GM18858 (cell line): ENCODE results near the gene NRCAM.
A peak's percentile ranks its signal among the peaks of the same experiment; 100 is the strongest.

Source experiments
- ATAC-seq: cut with Tn5 transposase; IDR thresholded peaks from one replicate; pipeline ENCODE4 v1.9.1; 2021; ENCODE audit not compliant: unreplicated experiment

NRCAM gene

DNA sequence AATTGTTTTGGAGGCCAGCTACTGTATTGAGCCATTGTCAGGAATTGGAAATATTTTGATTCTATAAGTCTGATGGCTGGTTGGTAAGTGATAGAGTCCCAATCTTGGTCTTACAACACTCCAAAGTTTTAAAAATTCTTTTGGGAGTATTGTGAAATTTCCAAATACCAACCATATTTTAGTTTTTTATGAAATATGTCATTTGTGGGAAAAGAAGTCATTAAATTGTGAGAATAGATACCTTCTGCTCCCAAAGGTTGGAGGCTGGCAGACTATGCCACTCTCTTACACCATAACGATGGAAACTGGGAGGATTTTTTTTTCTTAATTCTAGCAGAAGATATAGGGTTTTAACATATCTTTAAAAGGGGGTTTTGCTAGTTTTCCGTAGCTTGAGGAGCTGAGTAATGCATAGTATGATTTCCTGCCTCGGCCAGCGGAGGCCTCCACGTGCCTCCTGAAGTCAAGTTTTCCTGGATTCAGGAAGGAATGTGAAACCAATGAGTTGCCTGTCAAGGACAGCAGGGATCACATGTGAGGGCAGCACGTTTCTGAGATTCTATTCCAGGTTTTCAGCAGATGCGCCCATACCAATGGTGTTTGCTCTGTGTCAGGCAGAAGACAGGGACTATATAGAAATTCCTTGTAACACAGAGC lies 233.9 kb downstream of the NRCAM start:
- no peak for ATAC-seq

DNA sequence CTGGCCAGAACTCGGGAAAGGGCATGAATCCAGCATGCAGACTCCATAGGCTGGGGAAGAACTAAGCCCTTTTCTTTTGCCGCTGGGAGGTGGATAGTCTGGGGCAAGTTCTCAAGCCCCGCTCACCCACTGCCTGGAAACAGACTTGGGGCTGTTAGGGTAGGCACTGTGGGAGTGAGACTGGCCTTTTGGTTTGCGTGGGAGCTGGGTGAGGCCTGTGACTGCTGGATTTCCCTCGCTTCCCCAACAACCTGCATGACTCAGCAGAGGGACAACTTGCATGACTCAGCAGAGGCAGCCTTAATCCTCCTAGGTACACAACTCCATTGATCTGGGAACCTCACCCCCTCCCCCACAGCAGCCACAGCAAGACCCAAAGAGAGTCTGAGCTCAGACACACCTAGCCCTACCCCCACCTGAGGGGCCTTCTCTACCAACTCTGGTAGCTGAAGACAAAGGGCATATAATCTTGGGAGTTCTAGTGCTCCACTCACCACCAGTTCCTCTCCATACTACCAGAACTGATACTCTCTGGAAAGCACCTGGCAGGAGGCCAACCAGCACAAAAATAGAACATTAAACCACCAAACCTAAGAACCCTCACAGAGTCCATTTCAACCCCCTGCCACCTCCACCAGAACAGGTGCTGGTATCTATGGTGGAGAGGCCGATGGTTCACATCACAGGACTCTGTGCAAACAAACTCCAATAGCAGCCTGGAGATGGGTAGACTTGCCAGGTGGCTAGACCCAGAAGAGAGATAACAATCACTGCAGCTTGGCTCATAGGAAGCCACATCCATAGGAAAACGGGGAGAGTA lies 244.6 kb downstream of the NRCAM start:
- peak; percentile 72 for ATAC-seq

DNA sequence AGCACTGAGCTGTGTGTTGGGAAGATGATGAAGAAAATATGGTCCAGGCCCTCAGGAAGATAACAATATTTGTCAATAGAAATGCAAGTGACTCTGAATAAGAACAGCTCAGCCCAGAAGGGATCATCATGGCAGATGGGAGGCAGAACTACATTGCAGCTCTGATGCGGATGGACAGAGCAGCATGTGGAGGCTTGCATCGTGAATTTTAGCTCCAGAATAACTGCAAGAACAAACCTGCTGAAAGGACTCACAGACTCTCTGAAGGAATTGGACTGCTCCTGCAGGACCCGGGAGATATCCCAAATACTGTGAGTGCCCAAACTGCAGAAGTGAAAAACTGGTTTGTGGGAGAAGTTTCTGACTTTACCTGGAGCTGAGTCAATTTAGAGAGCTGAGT lies 245.4 kb downstream of the NRCAM start:
- ATAC-seq = no peak

DNA sequence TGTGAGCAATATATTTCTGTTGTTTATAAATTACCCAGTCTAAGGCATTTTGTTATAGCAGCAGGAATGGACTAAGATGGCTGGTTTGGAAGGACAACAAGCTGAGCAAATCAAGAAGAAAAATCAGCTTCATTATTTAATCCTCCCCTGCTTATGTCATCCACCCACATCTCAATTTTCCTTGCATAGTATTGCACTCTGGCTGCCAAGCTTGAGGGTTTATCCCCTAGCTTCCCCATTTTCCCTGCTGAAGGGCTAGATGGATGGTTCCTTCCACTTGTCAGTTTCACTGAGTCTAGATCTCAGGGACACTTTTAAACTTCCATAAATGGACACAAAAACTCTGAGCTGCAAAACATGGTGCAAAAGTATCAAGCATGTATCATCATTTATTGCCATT lies 250.9 kb downstream of the NRCAM start:
- no peak for ATAC-seq

DNA sequence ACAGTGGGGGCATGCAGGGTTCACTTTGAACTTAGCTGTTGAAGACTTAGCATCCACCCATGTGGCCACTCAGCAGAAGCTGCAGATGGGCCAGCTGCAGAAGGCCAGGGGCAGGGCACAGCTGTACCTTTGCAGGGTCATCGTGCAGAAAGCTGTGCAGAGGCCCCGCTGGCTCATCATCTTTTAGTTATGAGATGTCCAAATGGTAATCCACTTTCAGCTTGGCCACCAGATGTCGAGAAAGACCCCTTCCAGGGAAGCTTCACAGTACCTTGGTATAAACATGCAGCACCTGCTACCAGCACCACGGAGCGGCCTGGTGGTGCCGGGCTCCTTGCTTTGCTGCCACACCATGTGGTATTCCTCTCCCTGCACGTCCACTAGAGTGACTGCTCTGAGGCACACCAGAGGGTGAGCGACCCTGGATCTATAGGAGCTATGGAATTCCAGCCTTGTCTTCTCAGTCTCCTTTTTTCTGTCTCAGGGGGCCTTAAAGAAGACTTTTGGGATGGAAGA lies 251.9 kb downstream of the NRCAM start:
- no peak for ATAC-seq

DNA sequence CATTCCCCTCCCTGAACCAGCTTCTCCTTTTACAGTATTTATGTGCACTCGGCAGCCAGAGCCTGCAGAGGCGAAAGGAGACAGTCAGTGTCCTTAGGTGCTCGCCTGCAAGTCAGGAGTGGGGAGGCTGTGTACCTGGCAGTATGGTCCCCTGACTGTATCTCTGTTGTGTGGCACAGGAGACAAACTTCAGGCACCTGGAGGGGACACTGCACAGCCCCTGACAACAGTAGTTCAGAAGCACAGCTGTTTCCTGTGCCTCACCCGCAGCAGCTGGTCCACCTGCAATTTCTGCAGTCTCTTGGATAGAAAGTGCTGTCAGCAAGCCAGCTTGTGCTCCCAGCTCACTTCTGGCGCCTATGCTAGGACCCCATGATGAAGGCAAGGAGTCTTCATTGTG lies 252.7 kb downstream of the NRCAM start:
- ATAC-seq = peak; percentile 64

DNA sequence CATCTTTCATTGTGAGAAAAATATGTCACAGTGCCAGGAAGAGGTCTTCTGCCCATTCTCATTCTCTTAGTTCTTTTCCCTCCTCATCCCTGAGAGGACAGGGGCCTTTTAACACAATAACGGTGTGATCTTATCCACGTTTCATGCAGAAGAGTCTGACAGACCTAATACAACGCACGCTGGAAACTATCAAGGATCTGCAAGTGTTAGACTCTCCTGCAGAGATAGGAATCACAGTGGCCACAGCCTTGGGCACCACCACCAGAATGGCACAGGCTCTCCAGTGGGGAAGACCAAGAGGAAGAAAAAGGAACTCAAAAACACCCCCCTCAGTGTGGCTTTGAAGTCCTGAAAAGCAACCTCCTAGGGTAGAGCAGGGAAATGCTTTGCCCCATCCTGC lies 253.5 kb downstream of the NRCAM start:
- ATAC-seq = no peak

DNA sequence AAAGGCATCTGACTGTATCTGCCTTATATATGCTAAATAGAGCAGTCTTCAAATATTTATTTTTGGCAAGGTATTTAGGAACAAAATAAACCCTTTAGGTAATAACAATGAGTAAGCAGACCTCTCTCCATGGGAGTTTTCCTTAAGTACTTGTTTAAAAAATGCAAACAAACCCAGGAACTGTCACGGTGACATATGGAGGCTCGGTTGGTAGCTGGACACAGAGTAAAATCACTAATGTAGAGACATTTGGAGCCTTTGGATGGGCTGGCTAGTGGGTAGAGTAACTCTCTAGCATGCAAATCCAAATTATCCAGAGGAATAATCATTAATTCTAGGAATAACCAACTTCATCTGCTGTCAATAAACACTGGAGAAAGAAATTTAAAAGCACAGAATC lies 254.5 kb downstream of the NRCAM start:
- ATAC-seq = no peak

DNA sequence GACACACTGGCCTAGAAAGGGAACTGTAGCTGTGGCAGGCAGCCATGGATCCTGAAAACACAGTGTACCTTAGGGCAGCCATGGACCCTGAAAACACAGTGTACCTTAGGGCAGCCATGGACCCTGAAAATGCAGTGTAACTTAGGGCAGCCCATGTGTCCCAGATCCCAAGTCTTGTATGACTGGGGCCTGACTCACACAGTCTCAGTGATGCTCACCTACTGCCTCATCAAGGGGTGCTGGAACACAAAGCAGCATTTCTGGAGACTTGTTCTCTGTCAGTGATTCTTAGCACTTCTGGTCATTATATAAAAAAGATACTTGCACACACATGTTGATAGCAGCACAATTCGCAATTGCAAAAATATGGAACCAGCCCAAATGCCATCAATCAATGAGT lies 255.9 kb downstream of the NRCAM start:
- no peak for ATAC-seq

DNA sequence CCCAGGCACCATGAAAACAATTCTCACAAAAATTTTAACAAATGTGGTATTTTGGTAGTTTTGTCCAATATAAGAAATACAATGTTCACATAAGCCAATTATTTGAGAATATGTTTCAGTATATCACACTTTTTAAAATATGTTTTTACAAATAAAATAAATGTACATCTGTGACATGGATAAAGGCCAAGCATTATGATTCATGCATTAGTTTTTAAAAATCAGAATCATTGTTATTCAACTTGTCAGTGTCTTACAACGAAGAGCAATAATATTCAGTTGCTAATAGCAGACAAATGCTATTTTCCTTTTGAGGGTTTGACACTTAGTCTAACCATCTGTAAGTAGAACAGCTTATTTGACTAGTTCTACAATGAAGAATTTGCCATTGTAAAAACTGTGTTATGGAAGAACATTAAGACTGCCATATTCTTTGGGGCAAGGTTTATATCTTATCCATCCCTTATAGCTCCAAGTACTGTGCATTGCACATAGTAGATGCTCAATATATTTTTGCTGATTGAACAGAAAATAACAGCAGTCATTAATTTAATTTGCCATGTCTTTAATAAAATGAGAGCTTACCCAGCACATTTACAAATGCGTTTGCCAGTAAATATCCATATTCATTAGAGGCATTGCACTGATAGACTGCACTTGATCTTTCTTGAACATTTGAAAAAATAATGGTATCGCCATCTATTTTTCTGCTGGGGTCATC lies 258.7 kb downstream of the NRCAM start:
- ATAC-seq = no peak

DNA sequence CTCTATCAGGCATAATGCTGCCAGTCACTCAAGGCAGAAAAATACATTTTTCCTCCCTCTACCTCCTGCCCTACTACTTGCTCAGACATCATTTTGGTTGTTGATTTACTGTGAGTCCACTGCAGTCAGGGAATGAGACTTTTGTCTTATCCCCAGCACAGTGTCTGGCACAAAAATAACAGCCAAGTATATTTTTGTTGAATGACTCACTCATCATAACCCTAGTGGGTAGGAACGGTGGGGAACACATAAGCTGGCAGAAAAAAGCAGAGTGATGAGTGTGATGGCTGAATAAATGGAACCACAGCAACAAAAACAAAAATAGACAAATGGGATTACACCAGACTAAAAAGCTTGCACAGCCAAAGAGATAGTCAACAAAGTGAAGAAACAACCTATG lies 260.2 kb downstream of the NRCAM start:
- no peak for ATAC-seq

DNA sequence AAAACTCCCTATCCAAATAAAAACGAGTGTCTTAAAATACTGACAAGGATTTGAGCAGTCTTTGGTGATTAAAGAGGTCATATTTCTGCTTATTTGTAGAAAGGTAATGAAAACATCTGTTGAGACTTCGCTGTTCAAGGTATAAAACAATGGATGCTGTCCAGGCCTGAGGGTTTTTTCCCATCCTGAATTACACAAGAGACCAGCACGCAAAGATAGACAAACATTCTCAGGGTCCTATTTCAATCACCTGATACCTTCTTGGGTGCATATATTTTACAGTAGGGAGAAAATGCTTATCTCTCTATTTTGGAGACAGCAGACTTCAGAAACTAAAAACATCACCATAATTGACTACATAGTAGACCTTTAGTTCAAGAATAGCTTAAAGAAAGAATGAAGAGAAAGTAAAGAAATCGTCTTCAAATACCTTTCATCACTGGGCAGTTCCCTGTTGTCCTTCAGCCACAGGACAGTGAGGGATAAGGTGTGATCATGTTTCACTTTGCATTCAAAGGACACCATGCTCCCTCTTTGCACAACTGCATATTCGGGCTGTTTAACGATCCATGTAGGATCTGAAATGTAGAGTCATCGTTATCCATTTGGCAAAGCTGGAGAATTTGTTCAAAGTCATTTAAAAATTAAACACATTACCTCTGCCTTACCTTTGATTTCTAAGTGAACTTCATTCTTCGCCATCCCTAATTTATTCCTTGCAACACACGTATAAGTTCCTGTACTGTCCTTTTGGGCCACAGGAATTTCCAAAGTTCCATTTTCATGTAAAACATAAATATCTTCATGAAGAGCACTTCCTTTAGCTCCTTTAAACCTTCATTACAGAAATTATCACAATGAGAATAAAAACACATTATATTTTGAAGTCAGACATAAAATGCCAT lies 262.4 kb downstream of the NRCAM start:
- no peak for ATAC-seq

DNA sequence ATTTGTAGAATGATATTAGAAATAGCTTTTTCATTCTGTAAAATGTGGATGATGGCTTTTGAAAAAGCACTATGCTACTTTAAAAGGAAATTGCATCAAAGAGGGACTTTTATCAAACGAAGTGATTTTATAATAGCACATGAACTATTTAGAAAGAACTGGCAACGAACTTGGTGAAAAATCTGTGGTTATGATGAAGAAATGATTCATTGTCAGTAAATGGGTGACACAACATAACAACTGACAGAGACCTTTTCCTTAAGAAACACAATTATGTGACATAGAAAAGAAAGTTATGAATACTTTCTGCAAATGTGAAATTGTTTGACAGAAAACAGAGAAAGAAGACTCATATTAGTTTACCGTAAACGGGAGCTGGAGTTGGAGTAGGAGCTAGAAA lies 265.3 kb downstream of the NRCAM start:
- no peak for ATAC-seq

DNA sequence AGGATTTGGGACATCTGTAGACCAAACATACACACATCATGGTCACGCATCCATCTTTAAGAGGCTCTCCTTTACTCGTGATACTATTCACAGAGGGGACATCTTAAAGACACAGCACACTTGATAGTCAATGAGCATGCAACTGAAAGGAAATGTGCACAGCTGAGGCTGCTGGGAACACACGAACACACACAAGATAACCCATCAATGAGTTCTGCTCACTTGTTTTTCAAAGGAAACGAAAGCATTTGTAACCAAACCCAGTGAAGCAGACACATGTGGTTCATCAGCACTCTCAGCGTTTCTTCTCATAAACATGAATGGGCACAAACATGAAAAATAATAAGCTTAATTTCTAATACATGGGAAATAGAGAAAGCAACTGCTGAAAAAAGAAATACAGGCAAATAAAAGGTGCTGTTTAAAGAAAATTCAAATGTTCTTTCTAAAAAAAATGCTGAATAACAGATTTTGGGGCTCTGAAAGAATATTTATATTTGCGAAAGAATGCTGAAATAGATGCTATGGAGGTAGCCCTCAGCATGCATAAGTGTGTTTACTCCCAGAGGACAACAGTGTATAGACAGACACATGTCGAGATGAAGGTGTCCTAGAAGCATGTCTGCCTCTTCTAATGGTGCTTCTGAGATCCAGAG lies 266.4 kb downstream of the NRCAM start:
- ATAC-seq = peak; percentile 97

DNA sequence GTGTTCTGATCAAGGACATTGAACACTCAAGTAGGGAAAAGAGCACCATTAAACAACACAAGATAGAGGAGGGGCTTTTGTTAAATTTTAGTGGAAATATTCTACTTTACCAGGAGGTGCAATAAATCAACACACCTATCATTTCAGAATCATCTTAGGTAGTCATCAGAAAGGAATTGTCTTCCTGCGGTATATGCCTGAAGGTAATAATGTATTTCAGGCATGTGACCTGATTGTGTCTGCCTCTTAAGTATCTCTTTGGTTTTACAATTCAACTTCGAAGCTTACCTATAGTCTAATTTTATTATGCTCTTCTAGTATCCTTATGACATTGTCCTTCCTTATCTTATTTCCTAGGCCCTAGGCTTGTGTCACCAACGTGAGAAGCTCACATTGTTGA lies 267.5 kb downstream of the NRCAM start:
- no peak for ATAC-seq

DNA sequence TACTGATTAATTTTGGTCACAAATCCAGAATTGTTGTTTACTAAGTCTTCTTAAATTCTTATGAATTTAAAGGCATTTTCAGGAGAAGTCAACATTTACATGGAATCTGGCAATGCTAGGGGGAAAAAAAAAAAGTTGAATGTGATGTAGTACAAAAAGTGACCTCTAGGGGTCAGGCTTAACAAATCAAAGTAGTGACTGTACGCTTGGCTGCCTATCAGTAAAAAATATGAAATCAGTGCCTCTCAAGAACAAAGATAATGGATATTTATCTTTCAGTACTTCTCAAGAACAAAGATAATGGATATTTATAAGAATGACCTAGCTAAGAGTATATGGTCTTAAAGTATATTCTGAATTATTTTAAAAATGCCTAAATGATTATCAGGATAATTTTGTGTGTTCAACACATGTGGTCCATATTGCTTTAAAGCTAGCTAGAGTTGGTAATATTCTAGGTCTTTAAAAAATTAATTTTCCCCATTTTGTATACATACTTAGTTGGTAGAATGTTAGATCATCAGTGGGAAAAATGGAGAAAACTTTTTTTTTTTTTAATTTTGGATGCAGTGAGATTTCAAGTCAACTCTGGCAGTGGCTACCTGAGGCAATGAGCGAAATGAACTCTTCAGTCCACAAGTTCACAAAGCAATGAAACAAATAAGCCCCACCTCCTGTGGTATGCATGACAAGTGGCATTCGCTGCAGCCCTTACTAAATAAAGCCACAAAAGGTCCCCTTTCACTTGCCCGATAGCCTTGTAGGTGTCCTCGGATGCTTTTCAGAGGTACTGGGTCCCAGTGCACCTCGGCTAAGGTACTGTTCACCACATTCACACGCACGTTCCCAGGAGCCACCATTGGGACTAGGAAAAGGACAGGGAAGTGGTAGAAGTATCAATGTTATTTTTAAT lies 274.9 kb downstream of the NRCAM start:
- no peak for ATAC-seq

DNA sequence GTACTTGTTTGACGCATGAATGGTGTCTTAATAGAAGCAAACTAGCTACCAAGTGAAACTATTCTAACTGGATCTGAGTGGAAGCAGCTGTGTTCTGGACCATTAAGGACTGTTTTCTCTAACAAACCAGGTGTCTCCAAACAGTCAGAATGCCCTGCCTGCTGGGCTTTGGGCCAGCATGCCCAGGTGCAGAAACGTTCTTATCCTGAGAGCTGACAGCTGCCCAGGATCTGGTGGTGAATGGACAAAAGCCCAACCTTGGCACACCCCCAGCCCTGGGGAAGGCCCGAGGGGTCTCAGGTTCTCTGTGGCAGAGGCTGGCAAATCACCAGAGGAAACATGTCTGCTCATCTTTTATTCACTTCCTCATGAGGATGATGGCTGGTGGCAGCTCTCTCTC lies 277.8 kb downstream of the NRCAM start:
- no peak for ATAC-seq

DNA sequence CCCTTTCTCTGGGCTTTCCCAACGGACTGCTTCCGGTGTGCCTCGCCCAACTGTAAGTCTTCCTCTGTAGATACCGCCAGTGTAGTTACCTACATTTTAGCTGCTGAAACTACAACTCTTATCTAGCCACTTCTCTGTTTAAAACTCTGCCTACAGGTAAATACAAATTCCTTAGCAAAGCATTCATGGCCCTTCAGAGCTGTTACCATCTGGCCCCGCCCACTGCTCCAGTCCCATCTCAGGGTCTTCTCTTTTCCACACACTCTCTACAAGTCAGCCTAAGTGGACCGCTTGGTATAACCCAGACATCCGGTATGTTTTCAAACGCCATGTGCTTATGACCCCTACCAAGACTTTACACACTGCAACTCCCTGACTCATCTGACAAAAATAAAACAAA lies 285.1 kb downstream of the NRCAM start:
- ATAC-seq = no peak

DNA sequence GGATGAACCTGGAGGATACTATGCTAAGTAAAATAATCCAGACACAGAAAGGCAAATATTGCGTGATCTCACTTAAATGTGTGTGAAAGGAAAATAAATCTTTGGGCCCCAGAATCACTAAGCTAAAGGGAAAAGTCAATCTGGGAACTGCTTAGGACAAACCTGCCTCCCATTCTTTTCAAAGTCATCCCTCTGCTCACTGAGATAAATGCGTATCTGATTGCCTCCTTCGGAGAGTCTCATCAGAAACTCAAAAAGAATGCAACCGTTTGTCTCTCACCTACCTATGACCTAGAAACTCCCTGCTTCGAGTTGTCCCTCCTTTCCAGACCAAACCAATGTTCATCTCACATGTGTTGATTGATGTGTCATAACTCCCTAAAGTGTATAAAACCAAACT lies 286.0 kb downstream of the NRCAM start:
- ATAC-seq = no peak
